Measurements from ENCODE around the gene DTWD1. TPM values are rescaled to one million over a fixed set of nuclear protein-coding genes. Genes with fewer than 3 reads are reported as not detected.

The DTWD1 gene
- polyA plus RNA-seq, 10 donors: 21.6 to 31.2 (median 25.8) TPM

Other genes with a start within 250 kb of the DTWD1 start
- 10 to 100 TPM; 15.3 to 31.1 (median 25.0) TPM for gene FGF7, start 197.8 kb upstream of the DTWD1 start, polyA plus RNA-seq (ENCODE audit: insufficient read length in 10 of 10)
- 1 to 10 TPM; 6.5 to 9.0 (median 7.1) TPM for gene FAM227B, start 230 bp upstream of the DTWD1 start, polyA plus RNA-seq (ENCODE audit: insufficient read length in 10 of 10)